ENCODE results near the gene ITGB8.

The ITGB8 gene

DNA sequence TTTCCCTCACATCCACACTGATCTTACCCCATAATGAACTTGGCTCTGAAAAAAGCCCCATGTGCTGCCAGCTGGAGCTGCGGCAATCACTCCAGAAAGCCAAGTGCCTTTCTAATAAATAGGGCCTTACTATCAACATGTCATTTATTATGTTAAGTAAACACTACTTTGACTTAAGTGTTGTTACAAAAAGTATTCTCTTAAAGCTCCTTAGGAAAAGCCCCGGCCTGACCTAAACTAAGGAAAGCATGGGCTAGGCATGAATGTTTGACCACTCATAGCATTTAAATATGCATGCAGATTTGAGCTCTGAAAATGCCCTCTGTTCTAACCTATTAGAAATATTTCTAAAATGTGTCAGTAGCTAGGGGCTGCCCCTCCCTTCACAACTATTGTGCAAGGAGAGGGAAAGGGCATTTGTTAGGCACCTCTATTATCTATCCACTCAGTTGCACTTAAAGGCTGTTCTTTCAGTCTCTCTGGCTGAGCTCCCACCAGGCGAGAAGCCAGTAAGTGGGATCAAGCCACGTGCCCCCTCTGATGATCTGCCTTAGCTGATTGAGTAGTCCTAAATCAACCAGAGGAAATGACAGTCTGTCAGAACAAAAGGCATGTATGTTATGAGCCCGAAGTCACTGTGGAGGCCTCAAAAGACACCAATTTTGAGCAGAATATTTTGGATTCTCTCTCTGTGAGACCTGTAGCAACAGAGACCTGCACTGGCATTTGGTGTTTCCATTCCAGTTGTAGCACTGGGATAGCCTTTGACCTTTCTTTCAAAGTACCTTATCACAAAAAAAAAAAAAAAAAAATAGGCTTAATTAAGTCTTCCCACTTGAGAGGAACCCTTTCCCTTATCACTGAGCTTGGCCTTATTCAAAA, 77.1 kb downstream of the ITGB8 start:
- Histone ChIP-seq H3K4me3 (ENCODE audit: low read length) (no peak overlapping the region), H3K27ac (ENCODE audit: low read length) (no peak overlapping the region), H3K36me3 (ENCODE audit: control insufficient read depth, low read depth, low read length) (peaks cover 8% of the 10 kb centered on the region), H3K9ac (ENCODE audit: low read length) (no peak overlapping the region), H3K27me3 (ENCODE audit: control insufficient read depth, insufficient read depth, low read length) (no peaks in the 10 kb centered on the region), H3K4me1 (ENCODE audit: control insufficient read depth, low read depth, low read length) (peaks cover 4% of the 10 kb centered on the region), H3K9me3 (ENCODE audit: control insufficient read depth, low read depth, low read length) (no peaks in the 10 kb centered on the region)

DNA sequence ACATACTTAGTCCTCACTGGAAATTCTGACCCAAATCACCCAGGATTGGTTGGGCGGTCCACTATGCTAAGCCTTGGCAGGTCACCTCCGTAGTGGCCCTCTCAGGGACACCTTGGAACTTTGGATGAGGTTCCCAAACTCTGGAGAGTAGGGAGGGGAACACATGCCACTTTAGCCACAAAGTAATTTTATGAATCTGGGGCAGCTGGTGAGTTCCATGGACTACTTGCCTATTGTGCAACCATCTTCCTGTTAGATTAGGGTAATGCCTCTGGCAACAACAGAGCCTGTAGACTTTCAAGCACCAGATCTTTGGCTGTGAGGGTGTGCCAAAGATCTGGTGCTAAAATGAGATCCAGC, 77.7 kb downstream of the ITGB8 start:
- Histone ChIP-seq H3K4me1 (ENCODE audit: control insufficient read depth, low read depth, low read length) (peaks cover 4% of the 10 kb centered on the region), H3K27ac (ENCODE audit: low read length) (no peak overlapping the region), H3K36me3 (ENCODE audit: control insufficient read depth, low read depth, low read length) (peaks cover 8% of the 10 kb centered on the region), H3K9me3 (ENCODE audit: control insufficient read depth, low read depth, low read length) (no peaks in the 10 kb centered on the region), H3K27me3 (ENCODE audit: control insufficient read depth, insufficient read depth, low read length) (no peaks in the 10 kb centered on the region), H3K9ac (ENCODE audit: low read length) (no peak overlapping the region), H3K4me3 (ENCODE audit: low read length) (no peak overlapping the region)

DNA sequence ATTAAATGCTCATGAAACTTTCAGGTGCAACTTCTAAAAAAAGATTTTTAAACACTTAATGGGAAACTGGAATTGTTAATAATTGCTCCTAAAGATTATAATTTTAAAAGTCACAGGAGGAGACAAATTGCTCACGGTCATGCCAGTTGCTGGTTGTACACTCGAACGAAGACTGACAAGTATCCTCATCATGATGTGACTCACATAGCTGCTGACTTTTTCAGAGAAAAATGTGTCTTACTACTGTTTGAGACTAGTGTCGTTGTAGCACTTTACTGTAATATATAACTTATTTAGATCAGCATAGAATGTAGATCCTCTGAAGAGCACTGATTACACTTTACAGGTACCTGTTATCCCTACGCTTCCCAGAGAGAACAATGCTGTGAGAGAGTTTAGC, 79.3 kb downstream of the ITGB8 start:
- H3K9ac ChIP-seq (ENCODE audit: low read length), result no peak overlapping the region
- peaks cover 8% of the 10 kb centered on the region for H3K36me3 ChIP-seq (ENCODE audit: control insufficient read depth, low read depth, low read length)

DNA sequence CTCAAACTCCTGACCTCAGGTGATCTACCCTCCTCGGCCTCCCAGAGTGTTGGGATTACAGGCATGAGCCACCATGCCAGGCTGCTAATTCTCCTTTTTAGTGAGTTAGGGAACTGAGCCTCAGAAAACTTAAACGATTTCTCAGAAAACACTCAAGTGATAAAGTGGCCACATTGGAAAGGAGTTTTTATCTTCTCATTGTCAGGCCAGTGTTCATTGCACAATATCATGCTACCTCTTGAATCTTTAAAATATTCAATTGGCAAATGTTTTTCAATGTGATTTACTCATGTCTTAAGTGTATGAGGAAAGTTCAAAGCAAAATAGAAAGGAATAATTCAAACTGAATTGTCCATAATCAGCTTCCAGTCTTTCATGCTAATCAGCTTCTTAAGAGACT, 80.7 kb downstream of the ITGB8 start:
- Histone ChIP-seq H3K4me1 (ENCODE audit: control insufficient read depth, low read depth, low read length) (peaks cover 4% of the 10 kb centered on the region), H3K9ac (ENCODE audit: low read length) (no peak overlapping the region), H3K9me3 (ENCODE audit: control insufficient read depth, low read depth, low read length) (no peaks in the 10 kb centered on the region), H3K36me3 (ENCODE audit: control insufficient read depth, low read depth, low read length) (peaks cover 8% of the 10 kb centered on the region), H3K27ac (ENCODE audit: low read length) (no peak overlapping the region), H3K4me3 (ENCODE audit: low read length) (no peak overlapping the region), H3K27me3 (ENCODE audit: control insufficient read depth, insufficient read depth, low read length) (no peaks in the 10 kb centered on the region)

More for the DNA sequence above, 79.3 kb downstream of the ITGB8 start:
- Histone ChIP-seq H3K4me1 (ENCODE audit: control insufficient read depth, low read depth, low read length) (peaks cover 4% of the 10 kb centered on the region), H3K9me3 (ENCODE audit: control insufficient read depth, low read depth, low read length) (no peaks in the 10 kb centered on the region), H3K27me3 (ENCODE audit: control insufficient read depth, insufficient read depth, low read length) (no peaks in the 10 kb centered on the region), H3K27ac (ENCODE audit: low read length) (no peak overlapping the region), H3K4me3 (ENCODE audit: low read length) (no peak overlapping the region)

DNA sequence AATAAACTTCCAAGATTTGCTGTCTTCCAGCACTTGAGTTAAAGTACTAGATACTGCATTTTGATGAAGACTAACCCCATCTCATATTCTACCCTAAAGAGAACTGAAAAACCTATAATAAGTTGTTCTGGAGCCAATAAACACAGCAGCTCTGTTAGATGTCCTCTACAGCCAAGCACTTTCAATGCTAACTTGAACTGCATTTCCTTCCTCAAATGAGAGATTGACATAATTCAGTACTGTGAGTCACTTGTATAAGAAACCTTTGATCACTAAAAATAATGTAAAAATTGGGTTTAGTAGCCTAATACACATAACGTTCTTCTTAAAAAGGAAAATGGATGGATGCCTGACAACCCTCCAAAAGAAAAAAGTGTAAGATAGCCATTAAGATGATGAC, 81.3 kb downstream of the ITGB8 start:
- H3K9me3 ChIP-seq (ENCODE audit: control insufficient read depth, low read depth, low read length), result no peaks in the 10 kb centered on the region
- no peaks in the 10 kb centered on the region for H3K27me3 ChIP-seq (ENCODE audit: control insufficient read depth, insufficient read depth, low read length)
- H3K4me3 ChIP-seq (ENCODE audit: low read length), result no peak overlapping the region
- no peak overlapping the region for H3K9ac ChIP-seq (ENCODE audit: low read length)
- H3K36me3 ChIP-seq (ENCODE audit: control insufficient read depth, low read depth, low read length), result peaks cover 8% of the 10 kb centered on the region
- no peak overlapping the region for H3K27ac ChIP-seq (ENCODE audit: low read length)
- H3K4me1 ChIP-seq (ENCODE audit: control insufficient read depth, low read depth, low read length), result peaks cover 4% of the 10 kb centered on the region

DNA sequence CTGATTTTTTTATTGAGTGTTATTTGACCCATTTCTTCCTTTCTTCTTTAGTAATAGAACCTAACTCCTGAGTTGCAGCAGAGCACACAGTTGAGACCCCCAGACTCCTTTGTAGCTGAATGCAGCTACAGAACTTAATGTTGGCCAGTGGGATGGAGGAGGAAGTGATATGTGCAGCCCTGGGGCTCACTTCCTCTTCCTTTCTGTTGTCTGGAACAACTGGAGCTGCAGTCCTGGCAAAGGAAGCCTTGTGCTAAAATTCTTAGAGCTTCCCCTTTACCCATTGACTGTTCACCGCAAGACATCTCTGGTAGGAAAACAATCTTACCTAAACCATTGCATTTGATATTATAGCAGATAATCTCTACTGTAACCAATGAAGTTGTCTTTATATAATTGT, 86.6 kb downstream of the ITGB8 start:
- Histone ChIP-seq H3K27me3 (ENCODE audit: control insufficient read depth, insufficient read depth, low read length) (no peaks in the 10 kb centered on the region), H3K27ac (ENCODE audit: low read length) (no peak overlapping the region), H3K4me3 (ENCODE audit: low read length) (no peak overlapping the region), H3K9ac (ENCODE audit: low read length) (no peak overlapping the region), H3K4me1 (ENCODE audit: control insufficient read depth, low read depth, low read length) (no peaks in the 10 kb centered on the region), H3K9me3 (ENCODE audit: control insufficient read depth, low read depth, low read length) (no peaks in the 10 kb centered on the region), H3K36me3 (ENCODE audit: control insufficient read depth, low read depth, low read length) (no peaks in the 10 kb centered on the region)

DNA sequence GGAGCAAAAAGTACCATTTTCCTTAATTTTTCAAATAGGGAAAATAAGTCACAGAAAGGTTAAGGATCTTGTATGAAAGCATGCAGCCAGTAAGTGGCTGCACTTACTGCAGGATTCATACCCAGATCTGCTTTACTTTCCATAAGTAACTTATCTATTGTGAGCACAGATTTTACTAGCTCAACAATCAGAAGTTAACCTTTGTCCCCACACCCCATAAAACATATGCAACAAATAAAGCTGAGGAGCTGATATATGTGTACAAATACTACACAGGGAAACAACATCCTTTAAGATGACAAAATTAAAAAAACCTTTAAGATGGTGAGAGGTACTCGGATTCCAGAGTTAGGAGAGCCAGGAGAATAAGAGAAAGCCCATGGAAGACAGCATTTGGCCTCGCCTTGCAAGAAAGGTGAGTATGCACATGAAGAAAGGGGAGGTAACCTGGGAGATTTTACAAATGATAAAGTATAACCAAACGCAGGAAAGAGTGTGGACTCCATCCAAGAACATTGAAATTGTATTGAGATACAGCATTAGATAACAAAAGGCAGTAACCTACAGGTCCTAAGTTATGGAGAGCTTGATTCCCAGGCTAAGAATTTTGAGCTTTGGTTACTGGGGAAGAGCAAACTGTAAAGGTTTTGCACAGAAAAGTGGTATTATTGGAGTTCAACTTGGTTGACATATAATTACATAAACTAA, 87.1 kb downstream of the ITGB8 start:
- no peak overlapping the region for H3K27ac ChIP-seq (ENCODE audit: low read length)
- no peaks in the 10 kb centered on the region for H3K27me3 ChIP-seq (ENCODE audit: control insufficient read depth, insufficient read depth, low read length)
- H3K9ac ChIP-seq (ENCODE audit: low read length), result no peak overlapping the region
- H3K9me3 ChIP-seq (ENCODE audit: control insufficient read depth, low read depth, low read length), result no peaks in the 10 kb centered on the region
- H3K36me3 ChIP-seq (ENCODE audit: control insufficient read depth, low read depth, low read length), result no peaks in the 10 kb centered on the region
- H3K4me3 ChIP-seq (ENCODE audit: low read length), result no peak overlapping the region
- no peaks in the 10 kb centered on the region for H3K4me1 ChIP-seq (ENCODE audit: control insufficient read depth, low read depth, low read length)

DNA sequence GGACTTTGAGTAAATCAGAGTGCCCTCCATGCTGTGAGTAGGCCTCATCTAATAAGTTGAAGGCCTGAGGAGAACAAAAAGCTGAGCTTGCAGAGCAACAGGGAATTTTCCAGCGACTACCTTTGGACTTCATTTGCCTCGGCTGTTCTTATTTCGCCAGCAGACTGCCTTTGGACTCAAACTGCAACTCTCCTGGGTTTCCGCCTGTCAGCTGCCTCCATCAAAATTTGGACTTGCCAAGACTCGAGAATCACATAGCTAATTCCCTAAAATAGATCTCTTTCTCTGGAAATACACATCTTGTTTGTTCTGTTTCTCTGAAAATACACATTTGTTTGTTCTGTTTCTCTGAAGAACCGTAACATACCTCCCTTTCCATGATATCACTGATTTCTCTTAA, 93.8 kb downstream of the ITGB8 start:
- no peak overlapping the region for H3K4me3 ChIP-seq (ENCODE audit: low read length)
- no peaks in the 10 kb centered on the region for H3K36me3 ChIP-seq (ENCODE audit: control insufficient read depth, low read depth, low read length)
- no peak overlapping the region for H3K9ac ChIP-seq (ENCODE audit: low read length)
- H3K4me1 ChIP-seq (ENCODE audit: control insufficient read depth, low read depth, low read length), result no peaks in the 10 kb centered on the region
- no peak overlapping the region for H3K27ac ChIP-seq (ENCODE audit: low read length)
- H3K9me3 ChIP-seq (ENCODE audit: control insufficient read depth, low read depth, low read length), result no peaks in the 10 kb centered on the region
- H3K27me3 ChIP-seq (ENCODE audit: control insufficient read depth, insufficient read depth, low read length), result no peaks in the 10 kb centered on the region

DNA sequence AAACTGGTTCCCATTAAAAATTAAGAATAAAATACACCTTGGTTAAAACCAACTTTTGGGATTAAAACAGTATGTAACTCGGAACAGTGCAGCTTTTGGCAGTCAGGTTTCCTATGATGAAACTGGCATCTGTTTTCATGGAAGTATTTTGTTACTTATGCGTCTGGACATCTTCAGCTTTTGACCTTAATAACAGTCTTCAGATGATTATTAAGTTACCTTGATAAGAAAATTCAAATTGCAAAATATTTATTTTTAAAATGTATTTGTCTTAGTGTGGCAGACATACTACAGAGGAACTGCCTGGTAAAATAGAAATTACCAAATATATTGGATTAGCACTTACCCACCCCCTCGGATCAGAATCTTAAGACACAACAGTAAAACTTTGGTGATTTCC, 100.0 kb downstream of the ITGB8 start:
- Histone ChIP-seq H3K27ac (ENCODE audit: low read length) (no peak overlapping the region), H3K4me3 (ENCODE audit: low read length) (no peak overlapping the region), H3K36me3 (ENCODE audit: control insufficient read depth, low read depth, low read length) (no peaks in the 10 kb centered on the region), H3K4me1 (ENCODE audit: control insufficient read depth, low read depth, low read length) (no peaks in the 10 kb centered on the region), H3K27me3 (ENCODE audit: control insufficient read depth, insufficient read depth, low read length) (no peaks in the 10 kb centered on the region), H3K9ac (ENCODE audit: low read length) (no peak overlapping the region), H3K9me3 (ENCODE audit: control insufficient read depth, low read depth, low read length) (no peaks in the 10 kb centered on the region)

DNA sequence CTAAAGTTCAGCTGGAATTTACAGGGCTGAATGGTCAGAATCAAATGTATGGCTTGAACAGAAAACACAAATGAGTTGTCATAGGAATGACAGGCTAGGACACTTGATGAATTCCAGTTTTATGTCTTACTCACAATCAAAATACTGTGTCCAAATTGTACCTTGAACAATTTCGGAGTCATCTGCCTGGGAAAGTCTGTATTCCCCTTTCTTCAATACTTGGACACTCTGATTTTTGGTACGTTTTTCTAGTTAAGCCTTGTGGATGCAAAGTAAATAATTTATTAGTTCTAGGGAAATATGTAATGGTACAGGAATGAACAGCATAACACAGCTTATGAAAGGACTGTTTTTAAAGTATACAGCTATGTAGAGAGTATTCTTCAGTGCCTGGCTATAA, 100.4 kb downstream of the ITGB8 start:
- Histone ChIP-seq H3K27ac (ENCODE audit: low read length) (no peak overlapping the region), H3K27me3 (ENCODE audit: control insufficient read depth, insufficient read depth, low read length) (no peaks in the 10 kb centered on the region), H3K36me3 (ENCODE audit: control insufficient read depth, low read depth, low read length) (no peaks in the 10 kb centered on the region), H3K9ac (ENCODE audit: low read length) (no peak overlapping the region), H3K9me3 (ENCODE audit: control insufficient read depth, low read depth, low read length) (no peaks in the 10 kb centered on the region), H3K4me3 (ENCODE audit: low read length) (no peak overlapping the region), H3K4me1 (ENCODE audit: control insufficient read depth, low read depth, low read length) (no peaks in the 10 kb centered on the region)

DNA sequence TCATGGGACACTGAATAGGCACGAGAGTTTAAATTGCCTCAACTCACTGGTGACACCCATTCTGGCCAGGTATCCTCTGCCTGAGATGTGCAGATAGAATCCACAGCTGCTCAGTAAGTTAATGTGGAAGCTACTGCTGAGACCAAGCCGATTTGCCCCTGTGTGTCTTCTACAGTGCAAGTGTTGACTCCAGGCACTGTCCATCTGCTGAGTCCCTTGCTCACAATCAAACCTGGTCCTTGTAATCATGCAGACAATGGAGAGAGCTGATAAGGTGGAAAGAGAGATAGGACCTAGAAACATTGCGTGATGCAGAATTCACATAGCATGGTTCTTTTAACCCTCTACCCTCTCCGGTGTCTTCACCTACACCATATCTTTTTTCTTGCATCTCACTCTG, 101.4 kb downstream of the ITGB8 start:
- Histone ChIP-seq H3K9me3 (ENCODE audit: control insufficient read depth, low read depth, low read length) (no peaks in the 10 kb centered on the region), H3K27ac (ENCODE audit: low read length) (no peak overlapping the region), H3K27me3 (ENCODE audit: control insufficient read depth, insufficient read depth, low read length) (no peaks in the 10 kb centered on the region), H3K4me1 (ENCODE audit: control insufficient read depth, low read depth, low read length) (peaks cover 2% of the 10 kb centered on the region), H3K4me3 (ENCODE audit: low read length) (no peak overlapping the region), H3K9ac (ENCODE audit: low read length) (no peak overlapping the region), H3K36me3 (ENCODE audit: control insufficient read depth, low read depth, low read length) (no peaks in the 10 kb centered on the region)

DNA sequence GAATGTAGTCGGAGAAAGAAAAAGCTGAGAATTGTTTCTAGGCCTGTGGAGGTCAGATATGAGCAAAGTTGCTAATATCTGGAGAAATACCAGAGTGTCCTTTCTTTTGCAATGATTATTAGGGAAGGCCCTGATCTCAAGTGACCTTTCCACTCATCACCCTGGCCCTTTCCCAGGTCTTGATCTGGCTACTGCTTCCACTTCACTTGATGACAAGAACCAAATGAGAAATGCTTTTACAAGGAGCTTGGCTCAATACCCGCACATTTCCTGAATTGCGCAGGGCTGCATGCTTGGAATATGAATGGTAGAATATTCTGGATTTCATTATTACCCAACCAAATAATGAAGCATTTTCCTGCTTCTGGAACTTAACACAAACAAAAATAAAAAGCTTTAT, 104.6 kb downstream of the ITGB8 start:
- H3K9me3 ChIP-seq (ENCODE audit: control insufficient read depth, low read depth, low read length), result no peaks in the 10 kb centered on the region
- H3K9ac ChIP-seq (ENCODE audit: low read length), result no peak overlapping the region
- H3K27me3 ChIP-seq (ENCODE audit: control insufficient read depth, insufficient read depth, low read length), result no peaks in the 10 kb centered on the region

More for the DNA sequence above, 104.6 kb downstream of the ITGB8 start:
- Histone ChIP-seq H3K36me3 (ENCODE audit: control insufficient read depth, low read depth, low read length) (no peaks in the 10 kb centered on the region), H3K4me1 (ENCODE audit: control insufficient read depth, low read depth, low read length) (peaks cover 2% of the 10 kb centered on the region), H3K27ac (ENCODE audit: low read length) (no peak overlapping the region), H3K4me3 (ENCODE audit: low read length) (no peak overlapping the region)
